HFF-Myc (cell line): ENCODE results near the gene NDUFS8.

Experiments
- DNase-seq: peaks from one replicate; pipeline ENCODE4 v3.0.0-alpha.2; 2011; ENCODE audit warnings: low read depth; ENCODE audit errors: extremely low read depth
- H3K4me3 ChIP-seq: replicated peaks from 2 replicates; pipeline ENCODE4 v1.5.1; 2011; ENCODE audit warnings: low read depth, mild to moderate bottlenecking, control low read depth, low read length
- TF ChIP-seq, protein P1 (sequence below): IDR thresholded peaks from 2 replicates; pipeline ENCODE4 v1.5.1; 2012; ENCODE audit warnings: mild to moderate bottlenecking, low read depth, low read length, control low read depth; ENCODE audit errors: missing control alignments

Gene NDUFS8

DNA sequence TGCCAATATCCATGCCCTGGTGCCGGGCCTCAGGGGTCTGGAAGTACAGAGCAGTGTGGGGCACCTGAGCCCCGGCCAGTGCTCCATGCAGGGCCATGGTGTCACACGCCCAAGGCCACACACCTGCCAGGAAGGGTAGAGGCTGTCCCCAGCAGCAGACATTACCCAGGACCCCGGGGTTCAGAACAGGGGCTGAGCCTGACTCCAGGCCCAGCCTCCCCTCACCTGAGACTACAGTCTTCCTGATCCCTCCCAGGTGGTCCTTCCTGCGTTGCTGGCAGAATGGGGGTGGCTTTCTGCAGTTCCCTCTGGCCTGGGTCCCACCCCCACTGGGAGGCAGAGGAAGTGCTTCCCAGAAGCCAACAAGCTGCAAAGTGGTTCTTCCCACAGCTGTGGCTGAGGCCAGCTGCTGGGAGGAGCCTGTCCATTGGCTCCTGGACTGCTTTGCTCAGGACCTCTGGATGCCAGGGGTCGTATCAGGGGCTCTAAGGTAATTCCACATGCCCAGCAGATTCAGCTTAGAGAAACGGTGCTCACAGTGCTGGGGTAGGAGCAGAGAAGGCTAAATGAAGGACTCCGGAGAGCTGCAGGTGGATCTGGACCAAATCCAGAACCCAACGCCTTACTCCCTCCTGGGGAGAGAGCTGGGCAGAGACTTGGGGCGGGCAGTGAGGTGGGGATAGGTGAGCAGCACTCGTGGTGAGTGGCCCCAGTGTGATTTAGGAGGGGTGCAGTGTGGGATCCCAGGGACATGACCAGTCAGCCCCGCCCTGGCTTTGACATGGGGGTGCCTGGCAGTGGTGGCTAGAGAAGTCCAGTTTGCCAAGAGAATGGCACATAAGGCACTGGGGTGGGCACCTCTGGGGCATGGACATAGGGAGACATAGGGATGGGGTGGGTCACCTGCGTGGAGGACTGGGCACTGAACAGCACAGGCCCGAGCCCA is 21.0 kb downstream of the NDUFS8 start:
- no peak overlapping the region for H3K4me3 ChIP-seq
- no peak for DNase-seq
- TF ChIP-seq, protein P1, sequence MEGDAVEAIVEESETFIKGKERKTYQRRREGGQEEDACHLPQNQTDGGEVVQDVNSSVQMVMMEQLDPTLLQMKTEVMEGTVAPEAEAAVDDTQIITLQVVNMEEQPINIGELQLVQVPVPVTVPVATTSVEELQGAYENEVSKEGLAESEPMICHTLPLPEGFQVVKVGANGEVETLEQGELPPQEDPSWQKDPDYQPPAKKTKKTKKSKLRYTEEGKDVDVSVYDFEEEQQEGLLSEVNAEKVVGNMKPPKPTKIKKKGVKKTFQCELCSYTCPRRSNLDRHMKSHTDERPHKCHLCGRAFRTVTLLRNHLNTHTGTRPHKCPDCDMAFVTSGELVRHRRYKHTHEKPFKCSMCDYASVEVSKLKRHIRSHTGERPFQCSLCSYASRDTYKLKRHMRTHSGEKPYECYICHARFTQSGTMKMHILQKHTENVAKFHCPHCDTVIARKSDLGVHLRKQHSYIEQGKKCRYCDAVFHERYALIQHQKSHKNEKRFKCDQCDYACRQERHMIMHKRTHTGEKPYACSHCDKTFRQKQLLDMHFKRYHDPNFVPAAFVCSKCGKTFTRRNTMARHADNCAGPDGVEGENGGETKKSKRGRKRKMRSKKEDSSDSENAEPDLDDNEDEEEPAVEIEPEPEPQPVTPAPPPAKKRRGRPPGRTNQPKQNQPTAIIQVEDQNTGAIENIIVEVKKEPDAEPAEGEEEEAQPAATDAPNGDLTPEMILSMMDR = no peak

GRCh38 chr11:68052137-68052873 is 21.8 kb downstream of the NDUFS8 start:
- H3K4me3 ChIP-seq = no peak overlapping the region
- TF ChIP-seq, protein P1 = no peak
- no peak for DNase-seq

GRCh38 chr11:68053117-68053516 is 22.6 kb downstream of the NDUFS8 start:
- TF ChIP-seq, protein P1 = no peak
- no peak for DNase-seq
- no peak overlapping the region for H3K4me3 ChIP-seq

DNA sequence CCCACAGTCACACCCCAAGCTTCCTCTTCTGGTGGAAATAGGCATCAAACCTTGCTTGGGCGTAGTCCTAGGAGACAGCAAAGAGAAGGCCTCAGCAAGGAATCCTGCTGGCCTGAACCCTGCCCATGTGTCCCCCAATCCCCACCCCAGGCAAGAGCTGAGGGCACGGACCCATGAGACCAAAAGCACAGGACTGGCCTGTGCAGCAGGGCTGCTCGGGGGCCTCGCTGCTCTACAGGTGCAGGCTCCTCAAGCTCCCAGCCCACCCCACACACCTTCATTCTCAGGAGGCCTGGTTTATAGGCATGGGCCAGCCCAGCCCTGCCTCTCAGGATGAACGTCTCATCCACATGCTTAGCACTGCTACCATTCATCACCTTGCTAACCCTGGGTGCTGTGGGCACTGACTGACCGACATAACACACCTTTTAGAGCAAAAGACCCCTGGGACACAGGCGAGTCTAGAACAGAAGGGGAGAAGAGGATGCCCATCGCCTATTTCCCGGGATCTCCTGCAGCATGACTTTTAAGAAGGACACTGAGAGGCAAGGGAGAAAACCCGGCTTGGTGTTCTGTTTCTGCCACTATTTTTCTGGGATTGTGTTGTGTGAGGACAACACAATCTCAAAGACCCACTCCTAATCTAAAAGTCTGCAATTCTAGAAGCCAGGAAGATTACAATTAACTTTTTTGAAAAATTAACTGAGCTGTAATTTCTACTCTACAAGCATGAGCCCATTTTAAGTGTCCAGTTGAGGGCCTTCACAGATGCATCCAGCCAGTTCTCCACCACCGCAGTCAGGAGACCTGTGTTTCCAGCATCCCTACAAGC is 23.7 kb downstream of the NDUFS8 start:
- TF ChIP-seq, protein P1 = no peak
- no peak for DNase-seq
- no peak overlapping the region for H3K4me3 ChIP-seq

DNA sequence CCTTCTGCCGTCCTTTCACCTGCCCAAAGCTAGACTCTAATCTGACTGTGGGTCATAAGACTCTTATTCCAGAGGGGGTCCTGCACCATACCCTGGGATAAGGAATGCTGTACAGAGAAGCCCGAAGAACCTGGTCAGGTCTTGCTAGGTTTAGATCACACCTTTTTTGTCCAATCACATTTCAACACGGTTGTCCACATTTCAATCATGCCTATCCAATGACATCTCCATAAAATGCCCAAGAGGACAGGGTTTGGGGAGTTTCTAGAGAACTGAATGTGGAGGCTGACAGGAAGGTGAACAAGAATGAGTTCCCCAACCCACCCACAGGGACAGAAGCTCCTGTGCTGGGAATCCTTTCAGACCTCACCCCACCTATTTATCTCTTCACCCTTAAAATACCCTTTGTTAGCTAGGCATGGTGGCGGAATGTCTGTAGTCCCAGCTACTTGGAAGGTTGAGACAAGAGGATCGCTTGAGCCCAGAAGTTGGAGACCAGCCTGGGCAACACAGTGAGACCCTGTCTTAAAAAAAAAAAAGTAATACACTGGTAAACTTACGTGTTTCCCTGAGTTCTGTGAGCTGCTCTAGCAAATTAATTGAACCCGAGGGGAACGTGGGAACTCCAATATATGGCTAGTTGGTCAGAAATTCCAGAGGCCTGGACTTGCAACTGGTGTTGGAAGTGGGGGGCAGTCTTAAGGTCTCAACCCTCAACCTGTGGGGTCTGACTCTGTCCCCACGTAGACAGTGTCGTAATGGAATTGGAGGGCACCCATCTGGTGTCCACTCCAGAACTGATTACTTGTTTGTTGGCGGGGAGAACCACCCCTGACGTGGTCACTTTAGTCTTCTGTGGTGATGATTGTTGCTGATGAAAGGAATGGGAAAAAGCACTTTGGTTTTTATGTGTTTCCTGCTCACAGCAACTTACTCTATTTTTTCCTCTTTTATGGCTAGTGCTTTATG is 26.1 kb downstream of the NDUFS8 start:
- no peak overlapping the region for H3K4me3 ChIP-seq
- no peak for DNase-seq
- TF ChIP-seq, protein P1 = no peak
